ENCODE data around the gene NELFB.

DNA sequence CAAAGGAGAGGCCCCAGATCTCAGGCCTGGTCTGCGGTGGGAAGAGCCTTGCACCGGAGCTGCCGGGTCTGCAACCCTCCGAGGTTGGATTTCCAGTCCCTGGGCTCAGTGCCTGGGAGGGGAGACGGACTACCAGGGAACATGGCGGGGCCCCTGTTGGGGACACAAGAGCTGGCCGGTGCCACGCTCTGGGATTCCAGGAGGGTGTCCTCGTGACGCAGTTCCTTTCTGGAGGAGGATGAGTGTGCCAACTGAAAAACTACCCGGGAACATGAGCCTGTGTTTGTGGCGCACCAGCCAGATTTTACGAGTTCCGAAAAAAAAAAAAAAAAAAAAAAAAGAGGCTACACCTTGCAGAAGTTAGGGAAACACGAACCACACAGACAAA is 38.0 kb downstream of the NELFB start:
- TF ChIP-seq TCF7 (CRISPR knock-in tag; IDR thresholded peaks at IDR 0.05; ENCODE audit: low read depth): no peak
- TF ChIP-seq, protein P1, sequence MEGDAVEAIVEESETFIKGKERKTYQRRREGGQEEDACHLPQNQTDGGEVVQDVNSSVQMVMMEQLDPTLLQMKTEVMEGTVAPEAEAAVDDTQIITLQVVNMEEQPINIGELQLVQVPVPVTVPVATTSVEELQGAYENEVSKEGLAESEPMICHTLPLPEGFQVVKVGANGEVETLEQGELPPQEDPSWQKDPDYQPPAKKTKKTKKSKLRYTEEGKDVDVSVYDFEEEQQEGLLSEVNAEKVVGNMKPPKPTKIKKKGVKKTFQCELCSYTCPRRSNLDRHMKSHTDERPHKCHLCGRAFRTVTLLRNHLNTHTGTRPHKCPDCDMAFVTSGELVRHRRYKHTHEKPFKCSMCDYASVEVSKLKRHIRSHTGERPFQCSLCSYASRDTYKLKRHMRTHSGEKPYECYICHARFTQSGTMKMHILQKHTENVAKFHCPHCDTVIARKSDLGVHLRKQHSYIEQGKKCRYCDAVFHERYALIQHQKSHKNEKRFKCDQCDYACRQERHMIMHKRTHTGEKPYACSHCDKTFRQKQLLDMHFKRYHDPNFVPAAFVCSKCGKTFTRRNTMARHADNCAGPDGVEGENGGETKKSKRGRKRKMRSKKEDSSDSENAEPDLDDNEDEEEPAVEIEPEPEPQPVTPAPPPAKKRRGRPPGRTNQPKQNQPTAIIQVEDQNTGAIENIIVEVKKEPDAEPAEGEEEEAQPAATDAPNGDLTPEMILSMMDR (IDR thresholded peaks at IDR 0.05): no peak
- TF ChIP-seq TP53 (CRISPR knock-in tag; IDR thresholded peaks at IDR 0.05): no peak
- TF ChIP-seq TEAD4 (CRISPR knock-in tag; IDR thresholded peaks at IDR 0.05): no peak
- TF ChIP-seq ESRRA (CRISPR knock-in tag; IDR thresholded peaks at IDR 0.05; ENCODE audit: borderline replicate concordance): no peak
- TF ChIP-seq, protein P2, sequence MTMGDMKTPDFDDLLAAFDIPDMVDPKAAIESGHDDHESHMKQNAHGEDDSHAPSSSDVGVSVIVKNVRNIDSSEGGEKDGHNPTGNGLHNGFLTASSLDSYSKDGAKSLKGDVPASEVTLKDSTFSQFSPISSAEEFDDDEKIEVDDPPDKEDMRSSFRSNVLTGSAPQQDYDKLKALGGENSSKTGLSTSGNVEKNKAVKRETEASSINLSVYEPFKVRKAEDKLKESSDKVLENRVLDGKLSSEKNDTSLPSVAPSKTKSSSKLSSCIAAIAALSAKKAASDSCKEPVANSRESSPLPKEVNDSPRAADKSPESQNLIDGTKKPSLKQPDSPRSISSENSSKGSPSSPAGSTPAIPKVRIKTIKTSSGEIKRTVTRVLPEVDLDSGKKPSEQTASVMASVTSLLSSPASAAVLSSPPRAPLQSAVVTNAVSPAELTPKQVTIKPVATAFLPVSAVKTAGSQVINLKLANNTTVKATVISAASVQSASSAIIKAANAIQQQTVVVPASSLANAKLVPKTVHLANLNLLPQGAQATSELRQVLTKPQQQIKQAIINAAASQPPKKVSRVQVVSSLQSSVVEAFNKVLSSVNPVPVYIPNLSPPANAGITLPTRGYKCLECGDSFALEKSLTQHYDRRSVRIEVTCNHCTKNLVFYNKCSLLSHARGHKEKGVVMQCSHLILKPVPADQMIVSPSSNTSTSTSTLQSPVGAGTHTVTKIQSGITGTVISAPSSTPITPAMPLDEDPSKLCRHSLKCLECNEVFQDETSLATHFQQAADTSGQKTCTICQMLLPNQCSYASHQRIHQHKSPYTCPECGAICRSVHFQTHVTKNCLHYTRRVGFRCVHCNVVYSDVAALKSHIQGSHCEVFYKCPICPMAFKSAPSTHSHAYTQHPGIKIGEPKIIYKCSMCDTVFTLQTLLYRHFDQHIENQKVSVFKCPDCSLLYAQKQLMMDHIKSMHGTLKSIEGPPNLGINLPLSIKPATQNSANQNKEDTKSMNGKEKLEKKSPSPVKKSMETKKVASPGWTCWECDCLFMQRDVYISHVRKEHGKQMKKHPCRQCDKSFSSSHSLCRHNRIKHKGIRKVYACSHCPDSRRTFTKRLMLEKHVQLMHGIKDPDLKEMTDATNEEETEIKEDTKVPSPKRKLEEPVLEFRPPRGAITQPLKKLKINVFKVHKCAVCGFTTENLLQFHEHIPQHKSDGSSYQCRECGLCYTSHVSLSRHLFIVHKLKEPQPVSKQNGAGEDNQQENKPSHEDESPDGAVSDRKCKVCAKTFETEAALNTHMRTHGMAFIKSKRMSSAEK (CRISPR knock-in tag; IDR thresholded peaks at IDR 0.05; ENCODE audit: borderline replicate concordance): no peak
- no peak for TF ChIP-seq CREB1 (CRISPR knock-in tag; IDR thresholded peaks at IDR 0.05)
- TF ChIP-seq, protein P3, sequence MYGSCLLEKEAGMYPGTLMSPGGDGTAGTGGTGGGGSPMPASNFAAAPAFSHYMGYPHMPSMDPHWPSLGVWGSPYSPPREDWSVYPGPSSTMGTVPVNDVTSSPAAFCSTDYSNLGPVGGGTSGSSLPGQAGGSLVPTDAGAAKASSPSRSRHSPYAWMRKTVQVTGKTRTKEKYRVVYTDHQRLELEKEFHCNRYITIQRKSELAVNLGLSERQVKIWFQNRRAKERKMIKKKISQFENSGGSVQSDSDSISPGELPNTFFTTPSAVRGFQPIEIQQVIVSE (CRISPR knock-in tag; IDR thresholded peaks at IDR 0.05; ENCODE audit: borderline replicate concordance): no peak
- TF ChIP-seq, protein P4, sequence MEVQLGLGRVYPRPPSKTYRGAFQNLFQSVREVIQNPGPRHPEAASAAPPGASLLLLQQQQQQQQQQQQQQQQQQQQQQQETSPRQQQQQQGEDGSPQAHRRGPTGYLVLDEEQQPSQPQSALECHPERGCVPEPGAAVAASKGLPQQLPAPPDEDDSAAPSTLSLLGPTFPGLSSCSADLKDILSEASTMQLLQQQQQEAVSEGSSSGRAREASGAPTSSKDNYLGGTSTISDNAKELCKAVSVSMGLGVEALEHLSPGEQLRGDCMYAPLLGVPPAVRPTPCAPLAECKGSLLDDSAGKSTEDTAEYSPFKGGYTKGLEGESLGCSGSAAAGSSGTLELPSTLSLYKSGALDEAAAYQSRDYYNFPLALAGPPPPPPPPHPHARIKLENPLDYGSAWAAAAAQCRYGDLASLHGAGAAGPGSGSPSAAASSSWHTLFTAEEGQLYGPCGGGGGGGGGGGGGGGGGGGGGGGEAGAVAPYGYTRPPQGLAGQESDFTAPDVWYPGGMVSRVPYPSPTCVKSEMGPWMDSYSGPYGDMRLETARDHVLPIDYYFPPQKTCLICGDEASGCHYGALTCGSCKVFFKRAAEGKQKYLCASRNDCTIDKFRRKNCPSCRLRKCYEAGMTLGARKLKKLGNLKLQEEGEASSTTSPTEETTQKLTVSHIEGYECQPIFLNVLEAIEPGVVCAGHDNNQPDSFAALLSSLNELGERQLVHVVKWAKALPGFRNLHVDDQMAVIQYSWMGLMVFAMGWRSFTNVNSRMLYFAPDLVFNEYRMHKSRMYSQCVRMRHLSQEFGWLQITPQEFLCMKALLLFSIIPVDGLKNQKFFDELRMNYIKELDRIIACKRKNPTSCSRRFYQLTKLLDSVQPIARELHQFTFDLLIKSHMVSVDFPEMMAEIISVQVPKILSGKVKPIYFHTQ (CRISPR knock-in tag; IDR thresholded peaks at IDR 0.05): no peak
- TF ChIP-seq, protein P5, sequence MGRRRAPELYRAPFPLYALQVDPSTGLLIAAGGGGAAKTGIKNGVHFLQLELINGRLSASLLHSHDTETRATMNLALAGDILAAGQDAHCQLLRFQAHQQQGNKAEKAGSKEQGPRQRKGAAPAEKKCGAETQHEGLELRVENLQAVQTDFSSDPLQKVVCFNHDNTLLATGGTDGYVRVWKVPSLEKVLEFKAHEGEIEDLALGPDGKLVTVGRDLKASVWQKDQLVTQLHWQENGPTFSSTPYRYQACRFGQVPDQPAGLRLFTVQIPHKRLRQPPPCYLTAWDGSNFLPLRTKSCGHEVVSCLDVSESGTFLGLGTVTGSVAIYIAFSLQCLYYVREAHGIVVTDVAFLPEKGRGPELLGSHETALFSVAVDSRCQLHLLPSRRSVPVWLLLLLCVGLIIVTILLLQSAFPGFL (CRISPR knock-in tag; IDR thresholded peaks at IDR 0.05; ENCODE audit: borderline replicate concordance): no peak
- TF ChIP-seq, protein P6, sequence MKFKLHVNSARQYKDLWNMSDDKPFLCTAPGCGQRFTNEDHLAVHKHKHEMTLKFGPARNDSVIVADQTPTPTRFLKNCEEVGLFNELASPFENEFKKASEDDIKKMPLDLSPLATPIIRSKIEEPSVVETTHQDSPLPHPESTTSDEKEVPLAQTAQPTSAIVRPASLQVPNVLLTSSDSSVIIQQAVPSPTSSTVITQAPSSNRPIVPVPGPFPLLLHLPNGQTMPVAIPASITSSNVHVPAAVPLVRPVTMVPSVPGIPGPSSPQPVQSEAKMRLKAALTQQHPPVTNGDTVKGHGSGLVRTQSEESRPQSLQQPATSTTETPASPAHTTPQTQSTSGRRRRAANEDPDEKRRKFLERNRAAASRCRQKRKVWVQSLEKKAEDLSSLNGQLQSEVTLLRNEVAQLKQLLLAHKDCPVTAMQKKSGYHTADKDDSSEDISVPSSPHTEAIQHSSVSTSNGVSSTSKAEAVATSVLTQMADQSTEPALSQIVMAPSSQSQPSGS (CRISPR knock-in tag; IDR thresholded peaks at IDR 0.05; ENCODE audit: borderline replicate concordance, low read depth): no peak
- TF ChIP-seq PRRX2 (CRISPR knock-in tag; IDR thresholded peaks at IDR 0.05): no peak
- TF ChIP-seq, protein P7, sequence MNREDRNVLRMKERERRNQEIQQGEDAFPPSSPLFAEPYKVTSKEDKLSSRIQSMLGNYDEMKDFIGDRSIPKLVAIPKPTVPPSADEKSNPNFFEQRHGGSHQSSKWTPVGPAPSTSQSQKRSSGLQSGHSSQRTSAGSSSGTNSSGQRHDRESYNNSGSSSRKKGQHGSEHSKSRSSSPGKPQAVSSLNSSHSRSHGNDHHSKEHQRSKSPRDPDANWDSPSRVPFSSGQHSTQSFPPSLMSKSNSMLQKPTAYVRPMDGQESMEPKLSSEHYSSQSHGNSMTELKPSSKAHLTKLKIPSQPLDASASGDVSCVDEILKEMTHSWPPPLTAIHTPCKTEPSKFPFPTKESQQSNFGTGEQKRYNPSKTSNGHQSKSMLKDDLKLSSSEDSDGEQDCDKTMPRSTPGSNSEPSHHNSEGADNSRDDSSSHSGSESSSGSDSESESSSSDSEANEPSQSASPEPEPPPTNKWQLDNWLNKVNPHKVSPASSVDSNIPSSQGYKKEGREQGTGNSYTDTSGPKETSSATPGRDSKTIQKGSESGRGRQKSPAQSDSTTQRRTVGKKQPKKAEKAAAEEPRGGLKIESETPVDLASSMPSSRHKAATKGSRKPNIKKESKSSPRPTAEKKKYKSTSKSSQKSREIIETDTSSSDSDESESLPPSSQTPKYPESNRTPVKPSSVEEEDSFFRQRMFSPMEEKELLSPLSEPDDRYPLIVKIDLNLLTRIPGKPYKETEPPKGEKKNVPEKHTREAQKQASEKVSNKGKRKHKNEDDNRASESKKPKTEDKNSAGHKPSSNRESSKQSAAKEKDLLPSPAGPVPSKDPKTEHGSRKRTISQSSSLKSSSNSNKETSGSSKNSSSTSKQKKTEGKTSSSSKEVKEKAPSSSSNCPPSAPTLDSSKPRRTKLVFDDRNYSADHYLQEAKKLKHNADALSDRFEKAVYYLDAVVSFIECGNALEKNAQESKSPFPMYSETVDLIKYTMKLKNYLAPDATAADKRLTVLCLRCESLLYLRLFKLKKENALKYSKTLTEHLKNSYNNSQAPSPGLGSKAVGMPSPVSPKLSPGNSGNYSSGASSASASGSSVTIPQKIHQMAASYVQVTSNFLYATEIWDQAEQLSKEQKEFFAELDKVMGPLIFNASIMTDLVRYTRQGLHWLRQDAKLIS (CRISPR knock-in tag; IDR thresholded peaks at IDR 0.05; ENCODE audit: borderline replicate concordance): no peak
- TF ChIP-seq, protein P8, sequence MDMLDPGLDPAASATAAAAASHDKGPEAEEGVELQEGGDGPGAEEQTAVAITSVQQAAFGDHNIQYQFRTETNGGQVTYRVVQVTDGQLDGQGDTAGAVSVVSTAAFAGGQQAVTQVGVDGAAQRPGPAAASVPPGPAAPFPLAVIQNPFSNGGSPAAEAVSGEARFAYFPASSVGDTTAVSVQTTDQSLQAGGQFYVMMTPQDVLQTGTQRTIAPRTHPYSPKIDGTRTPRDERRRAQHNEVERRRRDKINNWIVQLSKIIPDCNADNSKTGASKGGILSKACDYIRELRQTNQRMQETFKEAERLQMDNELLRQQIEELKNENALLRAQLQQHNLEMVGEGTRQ (CRISPR knock-in tag; IDR thresholded peaks at IDR 0.05): no peak

Data from WTC11 (cell line).